Stimulated activated CD4-positive, alpha-beta T cell treated with anti-CD3 and anti-CD28 coated beads, Interleukin-15, amount 100 ng/mL, for 24 hours (primary cell): ENCODE data around the gene PARP2.
A peak's percentile ranks its signal among the peaks of the same experiment; 100 is the strongest.
"Not testable (repeated sequence)": the region's sequence is repeated elsewhere in the genome, so short reads cannot be mapped to it uniquely, and the experiment has no call there.

Experiments
- DNase-seq: peaks from one replicate; pipeline ENCODE4 v3.0.0-alpha.2; 2020

PARP2 gene, protein sequence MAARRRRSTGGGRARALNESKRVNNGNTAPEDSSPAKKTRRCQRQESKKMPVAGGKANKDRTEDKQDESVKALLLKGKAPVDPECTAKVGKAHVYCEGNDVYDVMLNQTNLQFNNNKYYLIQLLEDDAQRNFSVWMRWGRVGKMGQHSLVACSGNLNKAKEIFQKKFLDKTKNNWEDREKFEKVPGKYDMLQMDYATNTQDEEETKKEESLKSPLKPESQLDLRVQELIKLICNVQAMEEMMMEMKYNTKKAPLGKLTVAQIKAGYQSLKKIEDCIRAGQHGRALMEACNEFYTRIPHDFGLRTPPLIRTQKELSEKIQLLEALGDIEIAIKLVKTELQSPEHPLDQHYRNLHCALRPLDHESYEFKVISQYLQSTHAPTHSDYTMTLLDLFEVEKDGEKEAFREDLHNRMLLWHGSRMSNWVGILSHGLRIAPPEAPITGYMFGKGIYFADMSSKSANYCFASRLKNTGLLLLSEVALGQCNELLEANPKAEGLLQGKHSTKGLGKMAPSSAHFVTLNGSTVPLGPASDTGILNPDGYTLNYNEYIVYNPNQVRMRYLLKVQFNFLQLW

DNA sequence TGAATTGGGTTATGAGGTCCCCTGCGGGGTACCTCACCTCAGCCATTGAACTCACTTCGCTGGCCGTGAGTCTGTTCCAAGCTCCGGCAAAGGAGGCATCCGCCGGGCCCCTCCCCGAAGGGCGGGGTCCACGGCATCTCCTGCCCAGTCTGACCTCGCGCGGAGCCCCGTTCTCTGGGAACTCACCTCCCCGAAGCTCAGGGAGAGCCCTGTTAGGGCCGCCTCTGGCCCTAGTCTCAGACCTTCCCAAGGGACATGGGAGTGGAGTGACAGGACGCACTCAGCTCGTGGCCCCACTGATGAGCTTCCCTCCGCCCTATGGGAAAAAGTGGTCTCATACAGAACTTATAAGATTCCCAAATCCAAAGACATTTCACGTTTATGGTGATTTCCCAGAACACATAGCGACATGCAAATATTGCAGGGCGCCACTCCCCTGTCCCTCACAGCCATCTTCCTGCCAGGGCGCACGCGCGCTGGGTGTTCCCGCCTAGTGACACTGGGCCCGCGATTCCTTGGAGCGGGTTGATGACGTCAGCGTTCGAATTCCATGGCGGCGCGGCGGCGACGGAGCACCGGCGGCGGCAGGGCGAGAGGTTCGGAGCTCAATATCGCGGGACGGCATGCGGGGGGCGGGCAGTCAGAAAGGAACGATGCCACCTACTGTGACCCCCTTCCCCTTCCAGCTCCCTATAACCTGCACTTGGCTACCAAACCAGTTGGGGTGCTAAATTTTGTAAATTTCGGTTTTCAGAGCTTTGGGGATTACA lies at the start of gene PARP2:
PARP2 (plus strand) TSS at position 544 of the 770 bp plus-strand sequence; CDS start at position 551, 7 bp downstream.
- DNase-seq, result peak; percentile 98

DNA sequence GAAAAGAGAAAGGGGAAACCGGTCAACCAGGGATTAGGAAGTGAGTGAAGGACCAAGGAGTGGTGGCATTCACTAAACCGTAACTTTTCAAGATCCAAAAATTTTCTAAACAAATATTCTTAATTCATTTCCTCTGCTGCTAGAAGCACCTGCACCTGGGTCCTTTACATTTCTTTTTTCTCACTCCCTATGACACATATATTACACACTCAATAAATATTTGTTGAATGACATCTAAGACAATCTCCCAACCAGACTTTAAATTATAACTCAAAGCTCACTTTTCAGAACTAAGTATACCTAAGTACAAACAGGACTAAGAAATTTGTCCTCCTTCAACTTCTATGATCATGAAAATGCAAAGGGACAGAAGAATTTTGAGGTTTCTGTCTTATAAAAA lies 48.8 kb upstream of the PARP2 start:
- DNase-seq, result no peak

DNA sequence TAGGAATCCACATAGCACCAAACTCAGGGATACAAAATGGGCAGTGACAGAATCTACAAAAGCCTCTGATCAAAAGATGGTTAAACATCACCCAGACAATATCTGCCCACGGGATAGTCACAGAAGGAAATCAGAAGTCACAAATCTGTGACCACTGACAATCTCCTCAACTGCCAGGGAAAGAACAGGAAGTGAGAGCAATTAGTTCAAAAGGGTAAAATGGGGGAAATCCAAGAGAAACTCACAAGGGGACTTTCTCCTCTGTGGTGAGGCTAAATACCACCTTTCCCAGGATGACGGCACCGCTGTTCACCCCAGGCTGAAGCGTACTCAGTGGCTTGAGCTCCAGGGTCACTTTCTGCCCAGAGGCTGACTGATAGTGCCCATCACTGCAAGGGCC lies 48.4 kb upstream of the PARP2 start:
- DNase-seq, result no peak

DNA sequence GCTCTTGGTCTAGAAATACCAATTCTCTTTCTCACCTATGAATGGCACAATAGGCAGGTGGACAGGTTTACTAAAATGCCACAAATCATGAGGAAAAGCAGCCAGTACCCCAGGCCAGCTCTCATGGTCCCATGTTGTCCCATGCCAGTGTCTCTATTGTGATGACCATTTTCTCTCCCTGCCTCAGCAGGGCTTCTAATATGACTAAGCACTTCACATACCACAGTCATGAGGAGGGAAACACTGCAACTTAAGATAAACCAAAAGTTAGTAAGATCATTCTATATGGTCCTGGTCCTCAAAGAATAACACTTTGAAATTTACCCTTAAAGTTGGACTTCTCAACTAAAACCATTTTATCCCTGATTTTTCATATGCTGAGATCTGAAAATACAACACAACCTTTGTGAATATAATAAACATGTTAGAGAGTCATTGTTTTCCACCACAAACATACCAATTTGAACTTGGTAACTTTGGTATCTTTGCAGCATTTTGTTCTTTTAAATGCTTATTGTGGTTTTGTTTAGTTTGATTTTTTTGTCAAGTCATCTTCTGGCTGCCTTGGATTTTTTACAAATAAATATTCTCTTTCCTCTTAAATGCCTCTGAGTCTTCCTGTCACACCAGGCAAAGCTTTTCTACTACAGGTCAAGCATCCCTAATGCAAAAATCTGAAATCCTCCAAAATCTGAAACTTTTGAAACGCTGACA lies 41.2 kb upstream of the PARP2 start:
- DNase-seq, result no peak

GRCh38 chr14:20305265-20306078 lies 38.0 kb upstream of the PARP2 start, which contains the start of gene TTC5:
Gene TTC5, minus strand, starts transcription at chr14:20305951. Its CDS starts 14 bp downstream, at chr14:20305937.
- DNase-seq, result peak; percentile 90

DNA sequence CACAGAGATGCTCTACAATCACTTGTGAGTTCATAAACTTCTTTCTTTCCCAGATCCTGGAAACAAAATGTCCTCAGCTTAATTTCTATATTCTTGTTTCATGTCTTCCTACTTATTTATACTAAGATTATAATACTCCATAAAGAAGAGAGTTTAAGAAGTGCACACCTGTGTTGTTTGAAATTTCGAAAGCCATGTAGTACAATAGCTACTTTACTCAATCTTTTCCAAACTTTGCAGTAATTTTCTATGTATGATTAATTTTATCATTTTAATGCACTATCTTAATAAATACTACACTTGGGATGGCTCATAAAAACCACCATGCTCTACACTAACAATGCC lies 37.4 kb upstream of the PARP2 start:
- no peak for DNase-seq

- no peak for DNase-seq
These were observed 29.4 kb upstream of the PARP2 start for GRCh38 chr14:20314026-20314425.

- DNase-seq, result no peak
These were observed 25.7 kb upstream of the PARP2 start for GRCh38 chr14:20317720-20318119.

- DNase-seq, result no peak
These were observed 16.2 kb upstream of the PARP2 start for GRCh38 chr14:20327005-20327869.

DNA sequence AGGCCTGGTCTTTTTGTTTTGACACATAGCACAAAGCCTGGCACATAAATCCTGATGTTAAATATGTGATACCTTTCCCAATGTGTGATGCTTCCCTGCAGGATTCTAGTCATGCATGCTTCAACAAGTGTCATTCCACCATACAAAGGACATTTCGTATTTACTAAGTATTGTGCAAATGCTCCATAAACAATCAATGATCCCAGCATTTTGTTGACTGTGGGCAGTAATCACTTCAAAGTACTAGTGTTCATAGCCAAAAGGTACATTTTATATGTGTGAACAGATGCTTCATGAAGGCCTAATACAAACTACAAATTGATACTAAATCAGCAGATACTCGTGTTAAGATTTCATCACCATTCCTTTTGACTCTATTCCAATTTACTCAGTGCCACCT lies 14.7 kb upstream of the PARP2 start:
- DNase-seq, result no peak

GRCh38 chr14:20329355-20329754 lies 14.1 kb upstream of the PARP2 start:
- DNase-seq, result no peak

GRCh38 chr14:20331053-20331613 lies 12.3 kb upstream of the PARP2 start:
- DNase-seq, result no peak

- no peak for DNase-seq
These were observed 11.0 kb upstream of the PARP2 start for GRCh38 chr14:20332431-20332787.

GRCh38 chr14:20332788-20333493 lies 10.5 kb upstream of the PARP2 start, which contains the start of gene CCNB1IP1:
Gene CCNB1IP1, minus strand, starts transcription at chr14:20333279. Its CDS starts 16,756 bp downstream, at chr14:20316523.
- peak; percentile 57 for DNase-seq

GRCh38 chr14:20333494-20333841 lies 10.0 kb upstream of the PARP2 start:
- no peak for DNase-seq

DNA sequence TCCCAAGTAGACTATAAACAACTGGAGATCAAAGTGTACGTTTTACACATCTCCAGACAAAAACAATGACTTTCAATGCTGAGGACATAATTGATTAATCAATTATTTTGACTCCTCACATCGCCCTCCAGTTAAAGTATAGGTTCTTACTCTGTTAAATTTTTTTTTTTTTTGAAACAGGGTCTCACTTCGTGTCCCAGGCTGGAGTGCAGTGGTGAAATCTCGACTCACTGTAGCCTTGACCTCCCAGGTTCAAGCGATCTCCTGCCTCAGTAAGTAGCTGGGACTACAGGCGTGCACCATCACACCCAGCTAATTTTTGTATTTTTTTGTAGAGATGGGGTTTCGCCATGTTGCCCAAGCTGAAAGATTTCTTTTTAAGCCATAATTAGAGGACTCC lies 9.4 kb upstream of the PARP2 start:
- no peak for DNase-seq

- not testable (repeated sequence) for DNase-seq
These were observed 2.4 kb upstream of the PARP2 start for GRCh38 chr14:20341032-20341431.

GRCh38 chr14:20341646-20342045 lies 1.8 kb upstream of the PARP2 start:
- no peak for DNase-seq

GRCh38 chr14:20343862-20344220 lies 406 bp downstream of the PARP2 start:
- no peak for DNase-seq

- no peak for DNase-seq
These were observed 1.9 kb downstream of the PARP2 start for GRCh38 chr14:20345366-20345765.
